Hepatocyte (in vitro differentiated cells): ENCODE data around the gene NMU. TPM values are rescaled to one million over a fixed set of nuclear protein-coding genes. Genes with fewer than 3 reads are reported as not detected.

ENCODE experiments used
- DNase-seq: peaks from one replicate; pipeline ENCODE4 v3.0.0-alpha.2; 2016; ENCODE audit warnings: low spot score
- H2AFZ ChIP-seq: fragments of 200-600 bp; sonication (generic); 2 replicates; pipeline ENCODE4 v1.6.0; 2016; ENCODE audit warnings: antibody characterized with exemption, mild to moderate bottlenecking
- H3K27ac ChIP-seq: fragments of 200-600 bp; sonication (generic); 2 replicates; pipeline ENCODE4 v1.5.1; 2016; ENCODE audit warnings: mild to moderate bottlenecking
- H3K27me3 ChIP-seq: fragments of 200-600 bp; sonication (generic); 2 replicates; pipeline ENCODE4 v1.6.1; 2016
- H3K36me3 ChIP-seq: fragments of 200-600 bp; sonication (generic); replicated peaks from 2 replicates; pipeline ENCODE4 v1.5.1; 2016; ENCODE audit warnings: low read depth; ENCODE audit not compliant: insufficient read depth
- H3K4me1 ChIP-seq: fragments of 200-600 bp; sonication (generic); 2 replicates; pipeline ENCODE4 v1.5.1; 2016; ENCODE audit warnings: mild to moderate bottlenecking, moderate library complexity; ENCODE audit not compliant: insufficient read depth
- H3K4me2 ChIP-seq: fragments of 200-600 bp; sonication (generic); 2 replicates; pipeline ENCODE4 v1.6.0; 2016
- H3K4me3 ChIP-seq: fragments of 200-600 bp; sonication (generic); 2 replicates; pipeline ENCODE4 v1.5.1; 2016; ENCODE audit warnings: mild to moderate bottlenecking
- H3K79me2 ChIP-seq: fragments of 200-600 bp; sonication (generic); 2 replicates; pipeline ENCODE4 v1.6.0; 2017; ENCODE audit warnings: mild to moderate bottlenecking
- H3K9me2 ChIP-seq: fragments of 200-600 bp; sonication (generic); replicated peaks from 2 replicates; pipeline ENCODE4 v1.6.0; 2017; ENCODE audit warnings: mild to moderate bottlenecking; ENCODE audit not compliant: insufficient read depth
- H3K9me3 ChIP-seq: fragments of 200-600 bp; sonication (generic); 2 replicates; pipeline ENCODE4 v1.5.1; 2016; ENCODE audit warnings: low read depth, mild to moderate bottlenecking
- H4K20me1 ChIP-seq: fragments of 200-600 bp; sonication (generic); 2 replicates; pipeline ENCODE4 v1.6.0; 2016; ENCODE audit warnings: mild to moderate bottlenecking; ENCODE audit not compliant: insufficient read depth, poor library complexity, severe bottlenecking
- CTCF ChIP-seq: fragments of 200-600 bp; sonication (generic); IDR thresholded peaks from 2 replicates; pipeline ENCODE4 v1.5.1; 2016; ENCODE audit warnings: antibody characterized with exemption, mild to moderate bottlenecking; ENCODE audit not compliant: poor library complexity
- EZH2 ChIP-seq: fragments of 200-600 bp; sonication (generic); IDR thresholded peaks from 2 replicates; pipeline ENCODE4 v1.6.1; 2016; ENCODE audit warnings: antibody characterized with exemption, mild to moderate bottlenecking, borderline replicate concordance
- EZH2phosphoT487 ChIP-seq: fragments of 200-600 bp; sonication (generic); IDR thresholded peaks from one replicate; pipeline ENCODE4 v1.6.1; 2018; ENCODE audit warnings: antibody characterized with exemption, mild to moderate bottlenecking, low read depth, moderate library complexity; ENCODE audit not compliant: unreplicated experiment, severe bottlenecking
- WGBS: methylation state at CpG from one replicate; pipeline ENCODE4 v1.1.6; 2016; ENCODE audit warnings: low lambda C conversion rate; ENCODE audit errors: missing lambda C conversion rate; 5-methylcytosine and 5-hydroxymethylcytosine counted together
- polyA plus RNA-seq: library from polyadenylated mRNA; unstranded; fragments of >200 nt; fragmentation: Nextera tagmentation; extraction: Ambion mirVana; gene quantifications from 2 replicates; pipeline ENCODE4 v1.2.1, GENCODE V29; 2016
- total RNA-seq: library from RNA; depleted of rRNA; stranded (reverse); fragments of >200 nt; gene quantifications from 2 replicates; pipeline ENCODE4 v1.2.3, GENCODE V29; 2014

Gene NMU
- total and polyA plus RNA-seq, 2 experiments from 2014 or later, result 2.0 to 7.6 TPM

GRCh38 chr4:55670695-55671094, 34.6 kb upstream of the NMU start:
- Histone ChIP-seq H3K9me2 (no peaks in the 10 kb centered on the region), H3K4me3 (no peak overlapping the region), H2AFZ (no peak overlapping the region), H4K20me1 (no peaks in the 10 kb centered on the region), H3K79me2 (no peaks in the 10 kb centered on the region), H3K27ac (no peak overlapping the region), H3K4me2 (no peak overlapping the region), H3K4me1 (no peaks in the 10 kb centered on the region), H3K9me3 (no peaks in the 10 kb centered on the region), H3K36me3 (no peaks in the 10 kb centered on the region), H3K27me3 (no peaks in the 10 kb centered on the region)
- no peak for TF ChIP-seq EZH2phosphoT487
- TF ChIP-seq CTCF, result no peak
- WGBS, result 87% methylated on average over 2 of the region's 2 CpGs
- no peak for DNase-seq

GRCh38 chr4:55668449-55668848, 32.4 kb upstream of the NMU start:
- no peaks in the 10 kb centered on the region for H4K20me1 ChIP-seq
- no peaks in the 10 kb centered on the region for H3K27me3 ChIP-seq
- DNase-seq, result no peak
- H3K27ac ChIP-seq, result no peak overlapping the region
- TF ChIP-seq EZH2phosphoT487, result no peak
- TF ChIP-seq EZH2, result no peak
- no peak for TF ChIP-seq CTCF
- no peak overlapping the region for H2AFZ ChIP-seq
- no peak overlapping the region for H3K4me2 ChIP-seq
- no peaks in the 10 kb centered on the region for H3K9me3 ChIP-seq
- WGBS, result 92% methylated on average over 6 of the region's 6 CpGs
- H3K9me2 ChIP-seq, result no peaks in the 10 kb centered on the region
- H3K79me2 ChIP-seq, result no peaks in the 10 kb centered on the region
- no peak overlapping the region for H3K4me3 ChIP-seq
- H3K36me3 ChIP-seq, result no peaks in the 10 kb centered on the region
- no peaks in the 10 kb centered on the region for H3K4me1 ChIP-seq

- Histone ChIP-seq H3K27ac (no peak overlapping the region), H3K4me1 (no peaks in the 10 kb centered on the region), H3K79me2 (no peaks in the 10 kb centered on the region), H3K9me2 (no peaks in the 10 kb centered on the region), H3K4me3 (no peak overlapping the region), H3K27me3 (no peaks in the 10 kb centered on the region), H2AFZ (no peak overlapping the region), H3K36me3 (no peaks in the 10 kb centered on the region), H4K20me1 (no peaks in the 10 kb centered on the region), H3K9me3 (no peaks in the 10 kb centered on the region), H3K4me2 (no peak overlapping the region)
- 96% methylated on average over 1 of the region's 1 CpG for WGBS
- no peak for TF ChIP-seq EZH2
- TF ChIP-seq CTCF, result no peak
- no peak for TF ChIP-seq EZH2phosphoT487
- DNase-seq, result no peak
These were observed 30.4 kb upstream of the NMU start for GRCh38 chr4:55666535-55666934.

- no peaks in the 10 kb centered on the region for H3K36me3 ChIP-seq
- H3K27me3 ChIP-seq, result no peaks in the 10 kb centered on the region
- no peaks in the 10 kb centered on the region for H3K9me2 ChIP-seq
- H3K4me3 ChIP-seq, result no peak overlapping the region
- no peaks in the 10 kb centered on the region for H3K4me1 ChIP-seq
- WGBS, result 93% methylated on average over 6 of the region's 6 CpGs
- H3K79me2 ChIP-seq, result no peaks in the 10 kb centered on the region
- no peaks in the 10 kb centered on the region for H4K20me1 ChIP-seq
- no peaks in the 10 kb centered on the region for H3K9me3 ChIP-seq
- TF ChIP-seq EZH2phosphoT487, result no peak
- TF ChIP-seq CTCF, result no peak
- TF ChIP-seq EZH2, result no peak
- H2AFZ ChIP-seq, result no peak overlapping the region
- no peak for DNase-seq
- no peak overlapping the region for H3K4me2 ChIP-seq
- no peak overlapping the region for H3K27ac ChIP-seq
These were observed 27.0 kb upstream of the NMU start for GRCh38 chr4:55663145-55663544.
